B cell (primary cell): Measurements from ENCODE around the gene NPR2.

Experiments used
- CTCF ChIP-seq: fragments of 200-600 bp; IDR thresholded peaks from one replicate; pipeline ENCODE4 v1.8.0; 2022; ENCODE audit warnings: antibody characterized with exemption, mild to moderate bottlenecking
- EZH2 ChIP-seq: IDR thresholded peaks from 2 replicates; pipeline ENCODE4 v1.6.1; 2012; ENCODE audit warnings: borderline replicate concordance, low read depth, mild to moderate bottlenecking, moderate library complexity, low read length; ENCODE audit not compliant: insufficient read depth, poor library complexity, severe bottlenecking

- TF ChIP-seq CTCF: no peak
- no peak for TF ChIP-seq EZH2
Measured at GRCh38 chr9:35767458-35767857, 23.9 kb upstream of the NPR2 start.
